ENCODE data around the gene TUBGCP3. TPM values are rescaled to one million over a fixed set of nuclear protein-coding genes. Genes with fewer than 3 reads are reported as not detected.
A peak's percentile ranks its signal among the peaks of the same experiment; 100 is the strongest.

The TUBGCP3 gene
- total RNA-seq, 2 donors from 2014 or later: 24.9 to 39.4 TPM

DNA sequence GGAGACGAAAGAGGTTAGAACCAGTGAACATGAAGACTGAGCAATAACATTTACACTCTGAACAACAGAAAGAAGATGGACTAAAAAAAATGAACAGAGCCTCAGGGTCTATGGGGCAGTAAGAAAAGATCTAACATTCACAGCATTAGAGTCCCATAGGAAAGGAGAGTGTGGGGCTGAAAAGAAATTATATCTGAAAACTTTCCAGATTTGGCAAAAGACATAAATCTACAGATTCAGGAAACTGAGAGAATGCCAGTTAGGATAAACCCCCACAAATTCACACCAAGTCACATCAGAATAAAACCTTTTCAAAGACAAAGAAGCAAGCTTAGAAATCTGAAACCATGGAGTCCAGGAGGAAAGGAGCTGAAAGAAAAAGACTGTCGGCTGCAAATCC lies 20.3 kb upstream of the TUBGCP3 start:
- DNase-seq: no peak
- no peak overlapping the region for H3K4me3 ChIP-seq
- H3K9ac ChIP-seq (ENCODE audit: low read depth in 2 of 2, low read length in 2 of 2): no peak overlapping the region
- TF ChIP-seq, protein P1, sequence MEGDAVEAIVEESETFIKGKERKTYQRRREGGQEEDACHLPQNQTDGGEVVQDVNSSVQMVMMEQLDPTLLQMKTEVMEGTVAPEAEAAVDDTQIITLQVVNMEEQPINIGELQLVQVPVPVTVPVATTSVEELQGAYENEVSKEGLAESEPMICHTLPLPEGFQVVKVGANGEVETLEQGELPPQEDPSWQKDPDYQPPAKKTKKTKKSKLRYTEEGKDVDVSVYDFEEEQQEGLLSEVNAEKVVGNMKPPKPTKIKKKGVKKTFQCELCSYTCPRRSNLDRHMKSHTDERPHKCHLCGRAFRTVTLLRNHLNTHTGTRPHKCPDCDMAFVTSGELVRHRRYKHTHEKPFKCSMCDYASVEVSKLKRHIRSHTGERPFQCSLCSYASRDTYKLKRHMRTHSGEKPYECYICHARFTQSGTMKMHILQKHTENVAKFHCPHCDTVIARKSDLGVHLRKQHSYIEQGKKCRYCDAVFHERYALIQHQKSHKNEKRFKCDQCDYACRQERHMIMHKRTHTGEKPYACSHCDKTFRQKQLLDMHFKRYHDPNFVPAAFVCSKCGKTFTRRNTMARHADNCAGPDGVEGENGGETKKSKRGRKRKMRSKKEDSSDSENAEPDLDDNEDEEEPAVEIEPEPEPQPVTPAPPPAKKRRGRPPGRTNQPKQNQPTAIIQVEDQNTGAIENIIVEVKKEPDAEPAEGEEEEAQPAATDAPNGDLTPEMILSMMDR (IDR thresholded peaks at IDR 0.05): no peak
- H3K36me3 ChIP-seq: no peaks in the 10 kb centered on the region
- no peak overlapping the region for H3K27ac ChIP-seq
- intact Hi-C loops (cut with DNase I): loop anchor here (5.0 kb wide), 1 partner anchor 1136 kb away; no protein-coding TSS in a partner anchor
- no peaks in the 10 kb centered on the region for H3K27me3 ChIP-seq
- H3K4me1 ChIP-seq: no peaks in the 10 kb centered on the region
- H3K9me3 ChIP-seq: no peaks in the 10 kb centered on the region

DNA sequence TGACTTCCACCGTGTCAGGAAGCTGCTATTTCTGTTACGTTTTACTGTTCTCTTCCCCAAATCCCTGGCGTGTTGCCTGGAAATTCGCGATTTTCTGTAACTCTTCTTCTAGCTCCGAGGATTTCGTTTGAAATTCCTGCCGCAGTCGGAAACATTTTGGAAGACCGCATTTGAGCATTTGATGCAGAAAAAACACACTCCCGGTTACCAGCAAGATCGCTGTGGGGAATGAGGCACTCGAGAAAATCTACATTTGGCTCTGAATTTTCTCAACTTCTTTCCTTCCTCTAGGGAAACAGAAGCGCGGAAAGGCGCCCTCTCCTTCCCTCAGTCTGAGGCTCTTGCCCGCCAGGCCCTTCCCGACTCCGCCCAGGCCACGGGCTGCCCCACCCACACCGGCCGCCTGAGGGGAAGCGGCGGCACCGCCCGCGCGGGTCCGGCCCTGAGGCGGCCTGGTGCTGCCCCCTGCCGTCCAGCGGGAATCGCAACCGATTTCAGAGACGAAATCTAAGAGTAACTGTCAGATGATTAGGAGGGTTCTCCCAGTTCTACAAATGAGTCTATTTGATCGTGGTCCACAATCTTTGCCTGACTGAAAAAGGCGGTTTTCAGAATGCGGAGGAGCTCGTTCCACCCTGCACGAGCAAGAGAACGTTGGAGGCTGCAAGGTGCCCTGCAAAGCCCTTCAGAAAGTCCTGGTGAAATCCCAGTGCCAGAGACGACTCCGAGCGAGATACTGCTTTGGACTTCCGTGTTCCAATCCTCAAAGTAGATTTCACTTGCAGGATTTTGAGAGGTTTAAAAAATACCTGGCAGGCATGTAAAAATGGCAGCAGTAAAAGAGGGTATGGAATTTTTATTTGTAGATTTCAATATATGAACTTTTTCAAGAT lies 18.4 kb upstream of the TUBGCP3 start:
- H3K9me3 ChIP-seq: no peaks in the 10 kb centered on the region
- peak; percentile 95 for DNase-seq
- H3K9ac ChIP-seq (ENCODE audit: low read depth in 2 of 2, low read length in 2 of 2): peak overlapping the region; percentile 19 to 63
- no peaks in the 10 kb centered on the region for H3K36me3 ChIP-seq
- peak overlapping the region; percentile 32 for H3K4me3 ChIP-seq
- TF ChIP-seq, protein P1 (IDR thresholded peaks at IDR 0.05): peak; percentile 87
- no peaks in the 10 kb centered on the region for H3K4me1 ChIP-seq
- intact Hi-C loops (cut with DNase I): loop anchor here (5.0 kb wide), 1 partner anchor 1134 kb away; no protein-coding TSS in a partner anchor
- H3K27ac ChIP-seq: peak overlapping the region; percentile 39
- H3K27me3 ChIP-seq: no peaks in the 10 kb centered on the region

DNA sequence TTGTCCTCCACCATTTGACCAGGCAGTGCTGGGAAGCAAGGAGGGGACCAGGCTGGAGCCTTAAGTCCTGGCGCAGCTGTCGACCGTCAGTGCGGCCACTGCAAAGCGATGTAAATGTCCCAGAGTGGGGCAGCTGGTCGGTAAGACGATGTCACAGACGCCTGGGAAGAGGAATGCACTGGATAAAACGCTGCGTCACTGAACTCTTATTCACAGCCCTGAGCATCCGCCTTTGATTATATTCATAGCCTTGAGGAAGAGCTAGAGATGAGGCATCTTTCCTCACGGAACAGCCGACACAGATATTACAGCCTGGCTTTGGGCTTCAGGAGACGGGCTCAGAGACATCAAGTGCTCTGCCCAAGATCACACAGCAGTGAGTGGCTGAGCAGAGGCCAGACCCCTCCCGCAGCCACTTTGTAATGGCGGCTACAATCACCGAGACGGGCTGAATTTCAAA lies 17.6 kb upstream of the TUBGCP3 start:
- Histone ChIP-seq H3K27ac (no peak overlapping the region), H3K27me3 (no peaks in the 10 kb centered on the region), H3K9ac (ENCODE audit: low read depth in 2 of 2, low read length in 2 of 2) (no peak overlapping the region), H3K4me3 (peak overlapping the region; percentile 32), H3K36me3 (no peaks in the 10 kb centered on the region), H3K9me3 (no peaks in the 10 kb centered on the region), H3K4me1 (no peaks in the 10 kb centered on the region)
- TF ChIP-seq, protein P1 (IDR thresholded peaks at IDR 0.05): no peak
- intact Hi-C loops (cut with DNase I): loop anchor here (5.0 kb wide), 1 partner anchor 1133 kb away; no protein-coding TSS in a partner anchor
- no peak for DNase-seq

DNA sequence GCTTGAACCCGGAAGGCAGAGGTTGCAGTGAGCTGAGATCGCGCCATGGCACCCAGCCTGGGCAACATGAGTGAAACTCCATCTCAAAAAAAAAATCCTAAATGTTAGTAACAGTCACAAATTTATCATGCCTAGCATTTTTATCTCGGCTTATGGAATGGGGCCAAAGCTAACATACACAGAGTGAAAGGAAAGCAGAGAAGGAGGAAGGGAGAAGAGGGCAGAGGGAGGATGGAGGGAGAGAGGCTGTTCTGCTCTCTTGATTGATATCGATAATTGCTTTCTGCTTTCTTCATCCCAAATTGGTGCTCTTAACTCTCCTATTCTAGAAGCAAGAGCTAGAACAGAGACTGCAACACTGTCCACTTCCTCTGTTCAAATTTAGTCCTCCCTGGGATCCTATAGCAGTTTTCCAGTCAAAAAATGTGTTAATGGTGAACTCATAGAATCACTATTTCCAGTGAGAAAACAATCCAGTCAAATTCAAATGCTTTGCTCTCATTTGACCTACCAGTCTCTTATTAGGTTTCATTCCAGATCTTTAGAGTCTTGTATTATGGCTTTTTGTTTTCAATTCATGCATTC lies 15.8 kb upstream of the TUBGCP3 start:
- no peaks in the 10 kb centered on the region for H3K36me3 ChIP-seq
- H3K27me3 ChIP-seq: no peaks in the 10 kb centered on the region
- DNase-seq: no peak
- no peaks in the 10 kb centered on the region for H3K9me3 ChIP-seq
- no peak overlapping the region for H3K27ac ChIP-seq
- no peak overlapping the region for H3K9ac ChIP-seq (ENCODE audit: low read depth in 2 of 2, low read length in 2 of 2)
- H3K4me3 ChIP-seq: no peak overlapping the region
- no peaks in the 10 kb centered on the region for H3K4me1 ChIP-seq
- intact Hi-C loops (cut with DNase I): no loop called here
- TF ChIP-seq, protein P1 (IDR thresholded peaks at IDR 0.05): no peak

DNA sequence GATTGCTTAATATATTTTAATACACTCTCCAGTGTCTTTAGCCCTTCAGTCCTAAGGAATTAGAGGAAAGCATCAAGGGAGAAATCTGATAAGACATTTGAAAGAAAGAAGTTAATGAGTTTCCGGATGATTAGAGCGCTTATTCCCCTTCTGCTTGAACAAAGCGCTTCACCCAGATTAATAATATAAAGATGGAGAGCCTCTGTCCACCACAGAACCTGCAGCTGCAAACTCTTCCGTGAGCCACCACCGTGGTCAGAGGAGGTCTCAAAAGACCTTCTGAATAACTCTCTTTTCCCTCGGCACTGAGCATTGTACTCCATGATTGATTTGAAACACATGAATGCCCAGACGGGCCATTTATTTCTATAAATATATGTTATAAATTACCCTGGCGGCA lies 14.2 kb upstream of the TUBGCP3 start:
- no peak overlapping the region for H3K27ac ChIP-seq
- no peaks in the 10 kb centered on the region for H3K27me3 ChIP-seq
- intact Hi-C loops (cut with DNase I): no loop called here
- H3K36me3 ChIP-seq: no peaks in the 10 kb centered on the region
- H3K9me3 ChIP-seq: no peaks in the 10 kb centered on the region
- H3K9ac ChIP-seq (ENCODE audit: low read depth in 2 of 2, low read length in 2 of 2): no peak overlapping the region
- DNase-seq: no peak
- H3K4me3 ChIP-seq: no peak overlapping the region
- TF ChIP-seq, protein P1 (IDR thresholded peaks at IDR 0.05): no peak
- H3K4me1 ChIP-seq: no peaks in the 10 kb centered on the region

Measured in colonic mucosa (tissue), 4 donors.